Panc1 (cell line): ENCODE data around the gene SPHK2. TPM values are rescaled to one million over a fixed set of nuclear protein-coding genes. Genes with fewer than 3 reads are reported as not detected.

ENCODE experiments used
- ATAC-seq: fragments of 200-7000 bp; cut with Tn5 transposase; 2 replicates; pipeline ENCODE4 v1.9.1; 2020; ENCODE audit warnings: mild to moderate bottlenecking, moderate library complexity
- BruUV-seq: library from RNA; stranded (reverse); fragments of 400-500 nt; replicated peaks from 2 replicates; lab custom pipeline; 2021; lab: Mats Ljungman, UMichigan
- CTCF ChIA-PET: fragments of 300-600 bp; sonication (Branson Sonifier 250); formaldehyde crosslinking; loops from one replicate; lab custom pipeline; 2022; ENCODE audit warnings: antibody characterized with exemption; lab: Charles Lee
- POLR2A ChIA-PET: fragments of 300-600 bp; sonication (Branson Sonifier 250); formaldehyde crosslinking; loops from one replicate; lab custom pipeline; 2022; ENCODE audit warnings: antibody characterized with exemption; lab: Charles Lee
- DNase-seq: peaks from one replicate; pipeline ENCODE4 v3.0.0-alpha.2; 2010; ENCODE audit warnings: low read depth, low spot score
- H3K27ac ChIP-seq: 2 replicates; pipeline ENCODE4 v1.5.1; 2011; ENCODE audit warnings: mild to moderate bottlenecking, low read length, inconsistent platforms
- H3K27me3 ChIP-seq: fragments of 200-500 bp; sonication (Bioruptor generic); 2 replicates; pipeline ENCODE4 v1.6.0; 2014; ENCODE audit warnings: low read length, inconsistent platforms; ENCODE audit not compliant: control insufficient read depth, insufficient read depth
- H3K36me3 ChIP-seq: fragments of 200-500 bp; sonication (Bioruptor generic); 2 replicates; pipeline ENCODE4 v1.5.1; 2014; ENCODE audit warnings: inconsistent platforms, mild to moderate bottlenecking, low read length, moderate library complexity; ENCODE audit not compliant: control insufficient read depth, insufficient read depth
- H3K4me1 ChIP-seq: 2 replicates; pipeline ENCODE4 v1.5.1; 2011; ENCODE audit warnings: inconsistent platforms, mild to moderate bottlenecking, low read length, moderate library complexity; ENCODE audit not compliant: control insufficient read depth, insufficient read depth
- H3K4me3 ChIP-seq, 2 experiments: 2 replicates each; pipeline ENCODE4 v1.5.1; 2011 to 2012; ENCODE audit warnings: low read depth in 2 of 2, low read length in 2 of 2, mild to moderate bottlenecking in 2 of 2, inconsistent platforms in 1 of 2, moderate library complexity in 1 of 2
- H3K9me3 ChIP-seq: fragments of 200-500 bp; sonication (Bioruptor generic); 2 replicates; pipeline ENCODE4 v1.5.1; 2014; ENCODE audit warnings: low read depth, mild to moderate bottlenecking, inconsistent platforms, low read length, moderate library complexity; ENCODE audit not compliant: control insufficient read depth, insufficient read depth
- CTCF ChIP-seq: fragments of 450-650 bp; IDR thresholded peaks from 2 replicates; pipeline ENCODE4 v1.5.1; 2017; ENCODE audit warnings: mild to moderate bottlenecking
- POLR2AphosphoS5 ChIP-seq: IDR thresholded peaks from 2 replicates; pipeline ENCODE4 v1.6.1; 2012; ENCODE audit warnings: mild to moderate bottlenecking, low read depth, low read length, moderate library complexity
- REST ChIP-seq, 2 experiments: IDR thresholded peaks; 2 replicates each; pipeline ENCODE4 v1.6.1; 2011 to 2012; ENCODE audit warnings: low read depth in 2 of 2, control low read depth in 1 of 2, low read length in 1 of 2, mild to moderate bottlenecking in 1 of 2, moderate library complexity in 1 of 2; ENCODE audit not compliant: insufficient read depth in 1 of 2
- SIN3A ChIP-seq: IDR thresholded peaks from 2 replicates; pipeline ENCODE4 v1.6.1; 2012; ENCODE audit warnings: low read depth, mild to moderate bottlenecking, low read length, moderate library complexity, borderline replicate concordance; ENCODE audit not compliant: insufficient read depth
- TCF7L2 ChIP-seq: IDR thresholded peaks from 2 replicates; pipeline ENCODE4 v1.6.1; 2011; ENCODE audit warnings: mild to moderate bottlenecking, low read depth, low read length, inconsistent platforms
- in situ Hi-C: cut with HindIII; loops from 2 replicates; pipeline ENCODE4 v1.10.0; 2016; ENCODE audit warnings: low sequenced_read_pairs, low pct_unique_long_range_greater_than_20kb
- intact Hi-C: fragments of 100-400 bp; cut with micrococcal nuclease; formaldehyde crosslinking; loops from one replicate; pipeline ENCODE4 v1.10.0; 2022; ENCODE audit not compliant: unreplicated experiment
- total RNA-seq: library from RNA; stranded (reverse); gene quantifications from one replicate; pipeline ENCODE4 v1.2.1, GENCODE V29; 2021; ENCODE audit not compliant: unreplicated experiment

The SPHK2 gene
- total RNA-seq, 1 experiment from 2014 or later = 19.5 TPM

GRCh38 chr19:48629297-48629598, 9.9 kb downstream of the SPHK2 start:
- Histone ChIP-seq H3K27ac (no peak overlapping the region), H3K4me1 (peaks cover 16% of the 10 kb centered on the region), H3K4me3 (no peak overlapping the region), H3K9me3 (no peaks in the 10 kb centered on the region), H3K36me3 (no peaks in the 10 kb centered on the region), H3K27me3 (no peaks in the 10 kb centered on the region)
- ChIA-PET POLR2A (interaction anchor here (0.9 kb wide), 1 partner anchor 10 kb away, joined by 3 read pairs; no protein-coding TSS in a partner anchor), CTCF (no interaction called here)
- DNase-seq (no peak), ATAC-seq (no peak; the same call in 1 of the 2 replicates)
- no TSS peak for BruUV-seq
- intact Hi-C loops = no loop called here
- TF ChIP-seq REST (IDR thresholded peaks at IDR 0.05; ENCODE audit: insufficient read depth in 1 of 2, low read depth in 2 of 2, low read length in 1 of 2) = no peak
- no peak for TF ChIP-seq SIN3A
- TF ChIP-seq TCF7L2 = no peak
- no peak for TF ChIP-seq CTCF
- no peak for TF ChIP-seq POLR2AphosphoS5
- in situ Hi-C loops = no loop called here

- H3K4me3 ChIP-seq = no peak overlapping the region
- intact Hi-C loops = no loop called here
- H3K9me3 ChIP-seq = no peaks in the 10 kb centered on the region
- peaks cover 18% of the 10 kb centered on the region for H3K4me1 ChIP-seq
- H3K27me3 ChIP-seq = no peaks in the 10 kb centered on the region
- in situ Hi-C loops = no loop called here
- ATAC-seq (peak; percentile 31), DNase-seq (no peak)
- H3K36me3 ChIP-seq = no peaks in the 10 kb centered on the region
- ChIA-PET CTCF (no interaction called here), POLR2A (interaction anchor here (0.9 kb wide), 1 partner anchor 10 kb away, joined by 3 read pairs; no protein-coding TSS in a partner anchor)
- no peak overlapping the region for H3K27ac ChIP-seq
- BruUV-seq = no TSS peak
- peak; percentile 32; the same call in 1 of the 2 replicates for TF ChIP-seq POLR2AphosphoS5
- no peak for TF ChIP-seq TCF7L2
- no peak for TF ChIP-seq SIN3A
- no peak for TF ChIP-seq CTCF
- no peak for TF ChIP-seq REST (IDR thresholded peaks at IDR 0.05; ENCODE audit: insufficient read depth in 1 of 2, low read depth in 2 of 2, low read length in 1 of 2)
Measured at GRCh38 chr19:48629599-48630295, 10.4 kb downstream of the SPHK2 start.
